Mucosa of gallbladder (tissue), 1 donor: Measurements from ENCODE around the gene NIPBL. TPM values are rescaled to one million over a fixed set of nuclear protein-coding genes. Genes with fewer than 3 reads are reported as not detected.
"Not testable (repeated sequence)": the region's sequence is repeated elsewhere in the genome, so short reads cannot be mapped to it uniquely, and the experiment has no call there.

Source experiments
- DNase-seq: peaks from one replicate; pipeline ENCODE4 v3.0.0-alpha.2; 2020; ENCODE audit warnings: low spot score
- total RNA-seq: library from RNA; stranded (reverse); gene quantifications from one replicate; pipeline ENCODE4 v1.2.1, GENCODE V29; 2021
- donor health status: DM: no; HTN: no; CAD: no.

The NIPBL gene
- total RNA-seq, 1 donor from 2014 or later = 60.9 TPM

DNA sequence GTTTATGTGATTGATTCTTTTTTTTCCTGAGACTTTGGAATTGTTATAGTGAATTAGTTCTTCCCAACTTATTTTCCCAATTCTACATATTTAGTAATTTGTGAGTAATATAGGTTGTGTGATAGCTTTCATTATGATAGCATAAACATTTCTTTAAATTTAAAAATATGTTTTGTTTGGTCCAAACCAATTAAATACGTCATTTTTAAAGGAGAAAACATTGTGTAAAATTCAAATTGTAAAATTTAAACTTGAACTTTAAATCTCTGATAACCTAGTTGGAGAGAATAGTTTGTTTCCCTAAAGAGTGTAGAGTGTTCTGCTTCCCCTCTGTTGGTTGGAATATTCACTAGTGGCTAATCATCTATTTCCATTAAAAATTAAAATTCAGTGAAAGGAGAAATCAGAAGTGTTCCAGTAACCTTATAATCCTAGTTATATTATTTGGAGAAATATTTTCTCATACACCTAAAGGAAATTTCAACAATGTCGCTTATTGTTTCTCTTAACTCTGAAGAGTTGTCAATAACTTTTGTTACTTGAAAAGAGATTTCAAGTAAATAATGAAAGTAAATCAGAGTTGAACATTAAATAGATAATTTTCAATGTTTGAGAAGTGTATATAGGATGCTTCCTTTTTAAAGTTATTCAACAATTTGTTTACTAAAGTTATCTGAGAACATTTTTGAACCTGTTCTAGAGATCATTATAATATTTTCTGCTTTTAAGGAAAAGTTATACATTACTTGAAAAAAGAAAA lies 2.9 kb downstream of the NIPBL start:
- no peak for DNase-seq

- DNase-seq = no peak
Measured at GRCh38 chr5:36880761-36881160, 4.2 kb downstream of the NIPBL start.

- DNase-seq = no peak
Measured at GRCh38 chr5:36881304-36881703, 4.7 kb downstream of the NIPBL start.

GRCh38 chr5:36881807-36882206 lies 5.2 kb downstream of the NIPBL start:
- no peak for DNase-seq

DNA sequence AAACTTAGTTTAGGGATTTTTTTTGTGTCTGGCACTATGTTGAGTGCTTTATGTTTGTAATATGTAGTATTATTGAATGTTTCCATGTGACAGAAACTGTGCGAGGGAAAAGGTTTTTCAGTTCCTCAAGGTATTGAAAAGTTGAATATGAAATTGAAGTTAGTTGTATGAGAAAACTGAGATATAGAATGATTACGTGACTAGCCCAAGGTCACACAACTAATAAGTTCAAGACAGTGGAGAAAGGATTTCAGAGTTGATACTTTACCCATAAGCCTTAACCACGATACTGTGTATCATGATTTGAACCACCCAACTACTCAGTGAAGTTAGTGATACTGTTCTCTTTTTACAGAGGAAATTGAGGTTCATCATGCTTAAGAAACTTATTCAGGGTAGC lies 5.7 kb downstream of the NIPBL start:
- DNase-seq = no peak

DNA sequence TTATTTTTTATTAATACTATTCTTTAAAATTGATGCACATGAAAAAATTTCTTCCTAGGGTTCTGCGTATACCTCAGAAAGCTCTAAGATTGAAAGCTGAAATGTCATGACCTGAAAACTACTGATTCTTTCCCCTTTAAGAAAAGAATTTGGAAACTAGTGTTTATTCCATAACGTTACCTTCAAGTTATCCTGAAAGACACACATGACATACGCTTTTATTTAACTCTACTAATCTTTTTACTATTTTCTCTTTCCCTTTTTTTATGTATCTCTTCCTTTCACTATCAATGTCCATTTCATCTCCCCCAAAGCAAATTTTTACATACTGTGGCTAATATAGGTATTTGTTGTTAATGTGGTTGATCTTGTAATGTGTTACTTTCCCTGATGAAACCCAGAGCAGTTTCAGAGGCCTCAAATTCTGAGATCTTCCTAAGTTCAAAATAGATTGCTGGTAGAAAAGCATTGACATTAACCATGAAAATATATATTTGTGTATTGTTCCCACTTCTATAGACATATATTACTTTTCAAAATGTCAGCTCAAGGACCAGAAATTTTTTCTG lies 7.4 kb downstream of the NIPBL start:
- DNase-seq = no peak

- DNase-seq = no peak
Measured at GRCh38 chr5:36885149-36885548, 8.6 kb downstream of the NIPBL start.

DNA sequence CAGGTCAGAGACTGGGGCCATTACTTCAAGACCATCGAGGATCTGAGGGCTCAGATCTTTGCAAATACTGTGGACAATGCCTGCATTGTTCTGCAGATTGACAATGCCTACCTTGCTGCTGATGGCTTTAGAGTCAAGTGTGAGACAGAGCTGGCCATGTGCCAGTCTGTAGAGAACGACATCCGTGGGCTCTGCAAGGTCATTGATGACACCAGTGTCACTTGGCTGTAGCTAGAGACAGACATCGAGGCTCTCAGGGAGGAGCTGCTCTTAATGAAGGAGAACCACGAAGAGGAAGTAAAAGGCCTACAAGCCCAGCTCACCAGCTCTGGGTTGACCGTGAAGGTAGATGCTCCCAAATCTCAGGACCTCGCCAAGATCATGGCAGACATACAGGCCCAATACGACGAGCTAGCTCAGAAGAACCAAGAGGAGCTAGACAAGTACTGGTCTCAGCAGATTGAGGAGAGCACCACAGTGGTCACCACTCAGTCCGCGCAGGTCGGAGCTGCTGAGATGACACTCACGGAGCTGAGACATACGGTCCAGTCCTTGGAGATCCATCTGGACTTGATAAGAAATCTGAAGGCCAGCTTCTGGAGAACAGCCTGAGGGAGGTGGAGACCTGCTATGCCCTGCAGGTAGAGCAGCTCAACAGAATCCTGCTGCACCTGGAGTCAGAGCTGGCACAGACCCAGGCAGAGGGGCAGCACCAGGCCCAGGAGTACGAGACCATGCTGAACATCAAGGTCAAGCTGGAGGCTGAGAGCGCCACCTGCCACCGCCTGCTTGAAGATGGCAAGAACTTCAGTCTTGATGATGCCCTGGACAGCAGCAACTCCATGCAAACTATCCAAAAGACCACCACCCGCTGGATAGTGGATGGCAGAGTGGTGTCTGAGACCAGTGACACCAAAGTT lies 9.3 kb downstream of the NIPBL start:
- DNase-seq = no peak

DNA sequence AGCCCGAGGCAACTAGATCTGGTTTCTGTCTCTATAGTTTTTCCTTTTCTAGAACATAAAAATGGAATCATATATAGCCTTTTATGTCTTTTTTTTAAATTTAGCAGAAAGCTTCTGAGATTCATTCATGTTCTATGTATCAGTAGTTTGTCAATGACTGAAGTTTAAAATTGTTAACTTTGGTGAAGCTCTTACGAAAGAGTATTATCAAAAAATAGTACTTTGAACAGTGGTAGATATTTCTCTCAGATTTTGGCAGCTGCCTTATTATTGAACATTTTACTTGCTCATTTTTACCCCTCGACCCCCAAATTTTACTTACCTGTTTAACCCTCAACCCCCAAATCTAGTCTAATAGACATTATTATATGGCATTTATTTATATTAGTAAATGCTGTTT lies 10.2 kb downstream of the NIPBL start:
- DNase-seq = no peak

- no peak for DNase-seq
Measured at GRCh38 chr5:36887532-36887931, 11.0 kb downstream of the NIPBL start.

- DNase-seq = no peak
Measured at GRCh38 chr5:36888303-36888702, 11.7 kb downstream of the NIPBL start.

- no peak for DNase-seq
Measured at GRCh38 chr5:36889264-36889663, 12.7 kb downstream of the NIPBL start.

GRCh38 chr5:36891266-36891665 lies 14.7 kb downstream of the NIPBL start:
- no peak for DNase-seq

GRCh38 chr5:36892085-36892830 lies 15.7 kb downstream of the NIPBL start:
- not testable (repeated sequence) for DNase-seq

- no peak for DNase-seq
Measured at GRCh38 chr5:36894954-36895353, 18.4 kb downstream of the NIPBL start.

GRCh38 chr5:36896476-36896875 lies 19.9 kb downstream of the NIPBL start:
- no peak for DNase-seq

GRCh38 chr5:36897616-36898015 lies 21.0 kb downstream of the NIPBL start:
- no peak for DNase-seq

GRCh38 chr5:36899860-36900259 lies 23.3 kb downstream of the NIPBL start:
- DNase-seq = no peak

- no peak for DNase-seq
Measured at GRCh38 chr5:36900283-36900682, 23.7 kb downstream of the NIPBL start.

- not testable (repeated sequence) for DNase-seq
Measured at GRCh38 chr5:36901077-36901476, 24.5 kb downstream of the NIPBL start.

DNA sequence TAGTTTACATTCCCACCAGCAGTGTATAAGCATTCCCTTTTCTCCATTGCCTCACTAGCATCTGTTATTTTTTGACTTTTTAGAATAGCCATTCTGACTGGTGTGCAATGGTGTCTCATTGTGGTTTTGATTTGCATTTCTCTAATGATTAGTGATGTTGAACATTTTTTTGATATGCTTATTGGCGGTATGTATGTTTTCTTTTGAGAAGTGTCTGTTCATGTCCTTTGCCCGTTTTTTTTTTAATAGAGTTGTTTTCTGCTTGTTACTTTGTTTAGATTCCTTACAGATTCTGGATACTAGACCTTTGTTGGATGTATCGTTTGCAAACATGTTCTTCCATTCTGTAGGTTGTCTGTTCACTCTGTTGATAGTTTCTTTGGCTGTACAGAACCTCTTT lies 25.3 kb downstream of the NIPBL start:
- no peak for DNase-seq

DNA sequence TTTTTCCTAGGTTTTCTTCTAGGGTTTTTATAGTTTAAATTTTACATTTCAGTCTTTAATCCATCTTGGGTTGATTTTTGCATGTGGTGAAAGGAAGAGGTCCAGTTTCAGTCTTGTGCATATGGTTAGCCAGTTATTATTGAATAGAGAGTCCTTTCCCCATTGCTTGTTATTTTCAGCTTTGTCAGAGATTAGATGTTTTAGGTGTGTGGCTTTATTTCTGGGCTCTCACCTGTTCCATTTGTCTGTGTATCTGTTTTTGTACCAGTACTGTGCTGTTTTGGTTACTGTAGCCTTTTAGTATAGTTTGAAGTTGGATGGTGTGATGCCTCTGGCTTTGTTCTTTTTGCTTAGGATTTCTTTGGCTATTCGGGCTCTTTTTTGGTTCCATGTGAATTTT lies 25.8 kb downstream of the NIPBL start:
- no peak for DNase-seq
